ENCODE measurements around the gene SMC6. TPM values are rescaled to one million over a fixed set of nuclear protein-coding genes. Genes with fewer than 3 reads are reported as not detected.
A peak's percentile ranks its signal among the peaks of the same experiment; 100 is the strongest.

Gene SMC6
- polyA plus RNA-seq, 1 donor (not counting 4 experiments of a cell fraction or from before 2014, with no cell fraction given): 24.4 TPM

GRCh38 chr2:17620280-17620679 lies 133.3 kb downstream of the SMC6 start:
- Histone ChIP-seq H3K27ac (ENCODE audit: control insufficient read depth, insufficient read depth, low read length) (peak overlapping the region; percentile 82), H3K36me3 (ENCODE audit: control insufficient read depth in 2 of 2, extremely low read depth in 1 of 2, insufficient read depth in 2 of 2, low read length in 2 of 2) (no peaks in the 10 kb centered on the region), H3K9me1 (ENCODE audit: control insufficient read depth, extremely low read depth, insufficient read depth, low read length) (no peaks in the 10 kb centered on the region), H2AFZ (ENCODE audit: control insufficient read depth, low read length) (no peak overlapping the region), H3K9ac (ENCODE audit: control insufficient read depth, extremely low read depth, insufficient read depth, low read length) (peak overlapping the region; percentile 56), H3K79me2 (ENCODE audit: control insufficient read depth, insufficient read depth, low read length) (no peaks in the 10 kb centered on the region), H3K27me3 (ENCODE audit: control insufficient read depth, extremely low read depth, insufficient read depth, low read length) (no peaks in the 10 kb centered on the region), H3K9me3 (ENCODE audit: control insufficient read depth, low read depth, low read length) (no peaks in the 10 kb centered on the region), H3K4me1 (ENCODE audit: control insufficient read depth, extremely low read depth, insufficient read depth, low read length) (peaks cover 37% of the 10 kb centered on the region), H3K4me3 (ENCODE audit: control insufficient read depth in 2 of 3, extremely low read depth in 1 of 3, insufficient read depth in 2 of 3, low read depth in 1 of 3, low read length in 3 of 3) (peak overlapping the region in 2 of 3 experiments; percentile 39 to 47), H4K20me1 (ENCODE audit: control insufficient read depth, extremely low read depth, insufficient read depth, low read length) (no peaks in the 10 kb centered on the region), H3K4me2 (ENCODE audit: control insufficient read depth, extremely low read depth, insufficient read depth, low read depth, low read length) (peak overlapping the region; percentile 78)
- TF ChIP-seq EZH2 (IDR thresholded peaks at IDR 0.05; ENCODE audit: low read length) (no peak), CTCF (optimal IDR thresholded peaks at IDR 0.05 in 1 of 3, IDR thresholded peaks at IDR 0.05 in 1 of 3, conservative IDR thresholded peaks at IDR 0.05 in 1 of 3; ENCODE audit: extremely low read depth in 1 of 3, insufficient read depth in 2 of 3, low read length in 3 of 3) (no peak)
- peak; percentile 36 for DNase-seq (ENCODE audit: low read depth, low spot score)
- dilution Hi-C loops (cut with MboI; ENCODE audit: extremely low pct_ligation_motif_present, low sequenced_read_pairs): no loop called here
- peak; percentile 90 for FAIRE-seq

GRCh38 chr2:17617955-17618354 lies 135.7 kb downstream of the SMC6 start:
- Histone ChIP-seq H3K9ac (ENCODE audit: control insufficient read depth, extremely low read depth, insufficient read depth, low read length) (no peak overlapping the region), H2AFZ (ENCODE audit: control insufficient read depth, low read length) (no peak overlapping the region), H3K27me3 (ENCODE audit: control insufficient read depth, extremely low read depth, insufficient read depth, low read length) (no peaks in the 10 kb centered on the region), H3K4me3 (ENCODE audit: control insufficient read depth in 2 of 3, extremely low read depth in 1 of 3, insufficient read depth in 2 of 3, low read depth in 1 of 3, low read length in 3 of 3) (no peak overlapping the region), H3K4me2 (ENCODE audit: control insufficient read depth, extremely low read depth, insufficient read depth, low read depth, low read length) (no peak overlapping the region), H4K20me1 (ENCODE audit: control insufficient read depth, extremely low read depth, insufficient read depth, low read length) (no peaks in the 10 kb centered on the region), H3K9me1 (ENCODE audit: control insufficient read depth, extremely low read depth, insufficient read depth, low read length) (no peaks in the 10 kb centered on the region), H3K27ac (ENCODE audit: control insufficient read depth, insufficient read depth, low read length) (no peak overlapping the region), H3K9me3 (ENCODE audit: control insufficient read depth, low read depth, low read length) (no peaks in the 10 kb centered on the region), H3K36me3 (ENCODE audit: control insufficient read depth in 2 of 2, extremely low read depth in 1 of 2, insufficient read depth in 2 of 2, low read length in 2 of 2) (no peaks in the 10 kb centered on the region), H3K4me1 (ENCODE audit: control insufficient read depth, extremely low read depth, insufficient read depth, low read length) (peaks cover 39% of the 10 kb centered on the region), H3K79me2 (ENCODE audit: control insufficient read depth, insufficient read depth, low read length) (no peaks in the 10 kb centered on the region)
- FAIRE-seq (no peak), DNase-seq (ENCODE audit: low read depth, low spot score) (no peak)
- TF ChIP-seq CTCF (optimal IDR thresholded peaks at IDR 0.05 in 1 of 3, IDR thresholded peaks at IDR 0.05 in 1 of 3, conservative IDR thresholded peaks at IDR 0.05 in 1 of 3; ENCODE audit: extremely low read depth in 1 of 3, insufficient read depth in 2 of 3, low read length in 3 of 3) (no peak), EZH2 (IDR thresholded peaks at IDR 0.05; ENCODE audit: low read length) (no peak)
- dilution Hi-C loops (cut with MboI; ENCODE audit: extremely low pct_ligation_motif_present, low sequenced_read_pairs): no loop called here
